CD4-positive, alpha-beta T cell treated with Interleukin-10 for 1 hour (primary cell): ENCODE data around the gene VWA8.
A peak's percentile ranks its signal among the peaks of the same experiment; 100 is the strongest.
"Not testable (repeated sequence)": the region's sequence is repeated elsewhere in the genome, so short reads cannot be mapped to it uniquely, and the experiment has no call there.

Experiments used
- DNase-seq: peaks from one replicate; pipeline ENCODE4 v3.0.0-alpha.2; 2020

The VWA8 gene

GRCh38 chr13:41847216-41847615 lies 113.7 kb downstream of the VWA8 start:
- no peak for DNase-seq

- no peak for DNase-seq
Measured at GRCh38 chr13:41842036-41842620, 118.8 kb downstream of the VWA8 start.

GRCh38 chr13:41837629-41838028 lies 123.3 kb downstream of the VWA8 start:
- no peak for DNase-seq

- DNase-seq = no peak
Measured at GRCh38 chr13:41835871-41836270, 125.0 kb downstream of the VWA8 start.

- DNase-seq = not testable (repeated sequence)
Measured at GRCh38 chr13:41834697-41835096, 126.2 kb downstream of the VWA8 start.

- DNase-seq = no peak
Measured at GRCh38 chr13:41833831-41834230, 127.1 kb downstream of the VWA8 start.

- no peak for DNase-seq
Measured at GRCh38 chr13:41833201-41833600, 127.7 kb downstream of the VWA8 start.

- no peak for DNase-seq
Measured at GRCh38 chr13:41827507-41828213, 133.2 kb downstream of the VWA8 start.

GRCh38 chr13:41825691-41826090 lies 135.2 kb downstream of the VWA8 start:
- DNase-seq = no peak

GRCh38 chr13:41823476-41823875 lies 137.4 kb downstream of the VWA8 start:
- DNase-seq = no peak

- DNase-seq = no peak
Measured at GRCh38 chr13:41822560-41822959, 138.3 kb downstream of the VWA8 start.

- no peak for DNase-seq
Measured at GRCh38 chr13:41821238-41821594, 139.7 kb downstream of the VWA8 start.

GRCh38 chr13:41820581-41821237 lies 140.2 kb downstream of the VWA8 start:
- DNase-seq = no peak

GRCh38 chr13:41816057-41816456 lies 144.9 kb downstream of the VWA8 start:
- DNase-seq = no peak

- no peak for DNase-seq
Measured at GRCh38 chr13:41813426-41813825, 147.5 kb downstream of the VWA8 start.

GRCh38 chr13:41812851-41813250 lies 148.1 kb downstream of the VWA8 start:
- DNase-seq = no peak

GRCh38 chr13:41812237-41812636 lies 148.7 kb downstream of the VWA8 start:
- no peak for DNase-seq

- peak; percentile 45 for DNase-seq
Measured at GRCh38 chr13:41811588-41812021, 149.3 kb downstream of the VWA8 start.

GRCh38 chr13:41809962-41810361 lies 150.9 kb downstream of the VWA8 start:
- no peak for DNase-seq

GRCh38 chr13:41803445-41803735 lies 157.5 kb downstream of the VWA8 start:
- DNase-seq = not testable (repeated sequence)

GRCh38 chr13:41802684-41803444 lies 158.0 kb downstream of the VWA8 start:
- no peak for DNase-seq

GRCh38 chr13:41802043-41802683 lies 158.7 kb downstream of the VWA8 start:
- no peak for DNase-seq

GRCh38 chr13:41791056-41791455 lies 169.9 kb downstream of the VWA8 start:
- no peak for DNase-seq
